ENCODE measurements around the gene CPSF3. TPM values are rescaled to one million over a fixed set of nuclear protein-coding genes. Genes with fewer than 3 reads are reported as not detected.

CPSF3 gene
- total and polyA plus RNA-seq, 2 donors (not counting 1 experiment from before 2014, with no cell fraction given) = 13.0 to 28.4 TPM

DNA sequence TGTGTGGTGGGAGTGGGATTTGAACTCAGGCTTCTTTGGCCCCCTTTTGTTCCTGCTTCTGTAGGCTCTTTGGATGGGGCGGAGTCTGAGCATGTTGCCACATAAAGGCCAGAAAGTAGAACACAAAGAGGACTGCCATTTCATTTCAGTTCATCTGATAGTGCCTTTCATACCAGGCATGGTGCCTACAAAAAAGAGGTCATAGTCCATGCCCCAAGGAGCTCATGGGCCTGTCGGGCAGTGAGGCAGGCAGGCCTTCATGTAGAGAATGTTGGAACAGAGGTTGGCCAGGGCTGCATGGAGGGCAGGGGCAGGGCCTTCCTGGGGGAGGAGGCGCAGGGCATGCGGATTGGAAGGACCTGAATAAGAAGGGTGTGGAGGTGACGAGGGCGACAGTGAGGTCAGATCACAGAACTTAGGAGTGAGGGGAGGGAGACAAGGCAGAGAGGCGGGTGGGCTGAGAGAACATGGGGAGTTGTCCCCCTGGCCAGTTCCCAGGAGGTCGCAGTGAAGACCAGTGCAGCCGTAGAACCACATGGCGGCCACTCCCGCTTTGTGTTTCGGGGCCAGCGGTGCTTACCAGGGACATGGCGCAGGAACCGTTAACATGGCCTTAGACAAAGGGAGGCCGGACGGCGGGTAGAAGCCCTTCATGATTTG is 49.3 kb upstream of the CPSF3 start:
- WGBS (ENCODE audit: insufficient coverage) = 96% methylated on average over 17 of the region's 18 CpGs
- H3K9me3 Mint-ChIP-seq (ENCODE audit: insufficient read depth) = no peaks in the 10 kb centered on the region

DNA sequence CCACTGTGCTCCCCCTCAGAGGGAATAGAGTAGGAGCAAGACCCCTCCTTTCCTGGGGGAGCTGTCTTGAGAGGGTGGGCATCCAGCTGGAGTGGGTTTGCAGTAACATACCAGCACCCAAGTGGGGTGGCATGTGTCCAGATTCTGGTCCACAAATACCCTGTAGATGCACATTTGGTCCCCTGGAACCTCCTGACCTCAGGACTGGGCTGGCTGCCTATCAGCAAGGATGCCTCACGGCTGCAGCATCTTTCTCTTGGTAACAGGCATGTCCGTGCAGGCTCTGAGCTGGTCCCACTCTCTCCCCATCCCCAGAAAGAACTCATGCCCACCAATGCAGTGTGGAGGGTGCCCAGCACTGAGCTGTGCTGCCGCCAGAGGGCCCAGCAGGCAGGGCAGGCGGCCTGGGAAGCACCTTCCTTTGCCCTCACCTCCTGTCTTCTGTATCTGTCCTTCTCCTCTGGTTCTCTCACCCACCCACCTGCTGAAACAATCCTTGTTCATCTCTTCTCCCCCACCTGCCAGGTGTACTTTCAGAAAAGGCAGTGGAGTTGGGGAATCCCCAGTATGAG is 47.5 kb upstream of the CPSF3 start:
- no peak for DNase-seq
- Histone ChIP-seq H2AFZ (ENCODE audit: insufficient read depth, low read depth, low read length, poor library complexity, severe bottlenecking) (no peak overlapping the region), H3K27me3 (replicated peaks in 1 of 4; ENCODE audit: control extremely low read depth in 1 of 4, control insufficient read depth in 3 of 4, insufficient read depth in 4 of 4, low read length in 3 of 4) (peaks cover 0 to under 1% (median 0%) of the 10 kb centered on the region in 4 experiments), H3K36me3 (replicated peaks in 1 of 2; ENCODE audit: control extremely low read depth in 1 of 2, control insufficient read depth in 1 of 2, extremely low read depth in 1 of 2, insufficient read depth in 2 of 2, low read length in 1 of 2) (no peaks in the 10 kb centered on the region), H3K4me2 (replicated peaks; ENCODE audit: low read depth, low read length, poor library complexity, severe bottlenecking) (no peak overlapping the region), H3K9me3 (ENCODE audit: control extremely low read depth in 1 of 3, control insufficient read depth in 2 of 3, insufficient read depth in 1 of 3, low read length in 2 of 3) (no peaks in the 10 kb centered on the region), H3K27ac (ENCODE audit: low read length in 2 of 2) (no peak overlapping the region), H3K4me3 (ENCODE audit: control extremely low read depth in 1 of 5, extremely low read depth in 1 of 5, insufficient read depth in 1 of 5, low read depth in 2 of 5, low read length in 4 of 5) (no peak overlapping the region), H3K4me1 (ENCODE audit: control insufficient read depth in 2 of 2, insufficient read depth in 2 of 2, low read length in 2 of 2) (peaks cover 12 to 14% of the 10 kb centered on the region in 2 donors), H4K20me1 (ENCODE audit: control insufficient read depth, insufficient read depth, low read length, poor library complexity, severe bottlenecking) (no peaks in the 10 kb centered on the region), H3K9ac (ENCODE audit: low read length) (no peak overlapping the region), H3K79me2 (ENCODE audit: control insufficient read depth, insufficient read depth, low read length) (no peaks in the 10 kb centered on the region)
- Mint-ChIP-seq H3K4me3 (no peak overlapping the region), H3K27ac (no peak overlapping the region), H3K4me1 (peaks cover 15% of the 10 kb centered on the region), H3K27me3 (peaks cover 16% of the 10 kb centered on the region), H3K9me3 (ENCODE audit: insufficient read depth) (no peaks in the 10 kb centered on the region)
- TF ChIP-seq, protein P1, sequence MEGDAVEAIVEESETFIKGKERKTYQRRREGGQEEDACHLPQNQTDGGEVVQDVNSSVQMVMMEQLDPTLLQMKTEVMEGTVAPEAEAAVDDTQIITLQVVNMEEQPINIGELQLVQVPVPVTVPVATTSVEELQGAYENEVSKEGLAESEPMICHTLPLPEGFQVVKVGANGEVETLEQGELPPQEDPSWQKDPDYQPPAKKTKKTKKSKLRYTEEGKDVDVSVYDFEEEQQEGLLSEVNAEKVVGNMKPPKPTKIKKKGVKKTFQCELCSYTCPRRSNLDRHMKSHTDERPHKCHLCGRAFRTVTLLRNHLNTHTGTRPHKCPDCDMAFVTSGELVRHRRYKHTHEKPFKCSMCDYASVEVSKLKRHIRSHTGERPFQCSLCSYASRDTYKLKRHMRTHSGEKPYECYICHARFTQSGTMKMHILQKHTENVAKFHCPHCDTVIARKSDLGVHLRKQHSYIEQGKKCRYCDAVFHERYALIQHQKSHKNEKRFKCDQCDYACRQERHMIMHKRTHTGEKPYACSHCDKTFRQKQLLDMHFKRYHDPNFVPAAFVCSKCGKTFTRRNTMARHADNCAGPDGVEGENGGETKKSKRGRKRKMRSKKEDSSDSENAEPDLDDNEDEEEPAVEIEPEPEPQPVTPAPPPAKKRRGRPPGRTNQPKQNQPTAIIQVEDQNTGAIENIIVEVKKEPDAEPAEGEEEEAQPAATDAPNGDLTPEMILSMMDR (IDR thresholded peaks at IDR 0.05) = no peak
- no peak for TF ChIP-seq EZH2 (IDR thresholded peaks at IDR 0.05; ENCODE audit: borderline replicate concordance, insufficient read depth, low read depth, low read length, poor library complexity, severe bottlenecking)
- ChIA-PET CTCF (no interaction called here), POLR2A (no interaction called here)
- 73% methylated on average over 4 of the region's 4 CpGs for WGBS (ENCODE audit: insufficient coverage)
- no peak for ATAC-seq (ENCODE audit: low read depth)
- intact Hi-C loops (cut with micrococcal nuclease) = no loop called here

More for the DNA sequence above, 49.3 kb upstream of the CPSF3 start:
- no peaks in the 10 kb centered on the region for H3K79me2 ChIP-seq (ENCODE audit: control insufficient read depth, insufficient read depth, low read length)
- H3K4me3 ChIP-seq (ENCODE audit: control extremely low read depth in 1 of 5, extremely low read depth in 1 of 5, insufficient read depth in 1 of 5, low read depth in 2 of 5, low read length in 4 of 5) = no peak overlapping the region
- no peaks in the 10 kb centered on the region for H3K9me3 ChIP-seq (ENCODE audit: control extremely low read depth in 1 of 3, control insufficient read depth in 2 of 3, insufficient read depth in 1 of 3, low read length in 2 of 3)
- Mint-ChIP-seq H3K4me1 (peaks cover 15% of the 10 kb centered on the region), H3K4me3 (no peak overlapping the region), H3K27ac (no peak overlapping the region), H3K27me3 (peaks cover 31% of the 10 kb centered on the region)
- CTCF ChIA-PET = no interaction called here
- peaks cover 0 to 8% (median 0%) of the 10 kb centered on the region in 4 experiments for H3K27me3 ChIP-seq (replicated peaks in 1 of 4; ENCODE audit: control extremely low read depth in 1 of 4, control insufficient read depth in 3 of 4, insufficient read depth in 4 of 4, low read length in 3 of 4)
- H3K4me1 ChIP-seq (ENCODE audit: control insufficient read depth in 2 of 2, insufficient read depth in 2 of 2, low read length in 2 of 2) = peaks cover 12 to 14% of the 10 kb centered on the region in 2 donors
- no peaks in the 10 kb centered on the region for H4K20me1 ChIP-seq (ENCODE audit: control insufficient read depth, insufficient read depth, low read length, poor library complexity, severe bottlenecking)
- POLR2A ChIA-PET = no interaction called here
- intact Hi-C loops (cut with micrococcal nuclease) = no loop called here
- no peak for TF ChIP-seq EZH2 (IDR thresholded peaks at IDR 0.05; ENCODE audit: borderline replicate concordance, insufficient read depth, low read depth, low read length, poor library complexity, severe bottlenecking)
- TF ChIP-seq, protein P1 (IDR thresholded peaks at IDR 0.05) = no peak
- DNase-seq (no peak), ATAC-seq (ENCODE audit: low read depth) (no peak)
- H3K4me2 ChIP-seq (replicated peaks; ENCODE audit: low read depth, low read length, poor library complexity, severe bottlenecking) = no peak overlapping the region
- no peak overlapping the region for H2AFZ ChIP-seq (ENCODE audit: insufficient read depth, low read depth, low read length, poor library complexity, severe bottlenecking)
- no peak overlapping the region for H3K27ac ChIP-seq (ENCODE audit: low read length in 2 of 2)
- no peaks in the 10 kb centered on the region for H3K36me3 ChIP-seq (replicated peaks in 1 of 2; ENCODE audit: control extremely low read depth in 1 of 2, control insufficient read depth in 1 of 2, extremely low read depth in 1 of 2, insufficient read depth in 2 of 2, low read length in 1 of 2)
- H3K9ac ChIP-seq (ENCODE audit: low read length) = no peak overlapping the region

All from B cell (primary cell).